HEK293 (cell line): Measurements from ENCODE around the gene AP1B1.

Experiments
- CTCF ChIA-PET: fragments of 350-600 bp; formaldehyde crosslinking; extraction: SDS; loops from one replicate; lab custom pipeline; 2021; ENCODE audit warnings: antibody characterized with exemption; lab: Yijun Ruan, JAX
- POLR2A ChIA-PET: fragments of 300-600 bp; formaldehyde crosslinking; extraction: SDS; loops from one replicate; lab custom pipeline; 2020; ENCODE audit warnings: antibody characterized with exemption, inconsistent platforms; lab: Yijun Ruan, JAX
- H3K27ac ChIP-seq: fragments of 200-500 bp; sonication (Bioruptor generic); 2 replicates; pipeline ENCODE4 v1.5.1; 2014; ENCODE audit warnings: low read depth, low read length, control low read depth, inconsistent platforms; ENCODE audit errors: extremely low read depth
- H3K36me3 ChIP-seq, 2 experiments: fragments of 200-500 bp in 1 of 2; sonication (Bioruptor generic) in 1 of 2; 1 replicate in 1 of 2; 2 replicates in 1 of 2; pipeline ENCODE4 v1.5.1; 2014 to 2017; ENCODE audit warnings: inconsistent platforms in 2 of 2, low read length in 2 of 2; ENCODE audit not compliant: control insufficient read depth in 2 of 2, insufficient read depth in 1 of 2
- H3K4me1 ChIP-seq: fragments of 200-500 bp; sonication (Bioruptor generic); 2 replicates; pipeline ENCODE4 v1.5.1; 2014; ENCODE audit warnings: mild to moderate bottlenecking, low read length, inconsistent platforms; ENCODE audit not compliant: control insufficient read depth, insufficient read depth
- H3K4me3 ChIP-seq: 2 replicates; pipeline ENCODE4 v1.5.1; 2011; ENCODE audit warnings: low read depth, mild to moderate bottlenecking, control low read depth, low read length, moderate library complexity
- H3K9me3 ChIP-seq: fragments of 200-500 bp; sonication (Bioruptor generic); 2 replicates; pipeline ENCODE4 v1.5.1; 2014; ENCODE audit warnings: low read depth, low read length, inconsistent platforms; ENCODE audit not compliant: control insufficient read depth, insufficient read depth
- BCL11A ChIP-seq: fragments of 450-650 bp; formaldehyde crosslinking; IDR thresholded peaks from 2 replicates; pipeline ENCODE4 v1.5.1; 2016; ENCODE audit warnings: low read depth, missing biosample characterization, missing genetic modification characterization
- HIC1 ChIP-seq: fragments of 450-650 bp; formaldehyde crosslinking; IDR thresholded peaks from 2 replicates; pipeline ENCODE4 v1.5.1; 2016; ENCODE audit warnings: missing biosample characterization, missing genetic modification characterization
- MYNN ChIP-seq: fragments of 450-650 bp; formaldehyde crosslinking; IDR thresholded peaks from 2 replicates; pipeline ENCODE4 v1.5.1; 2016; ENCODE audit warnings: missing biosample characterization, missing genetic modification characterization, borderline replicate concordance
- OSR2 ChIP-seq: fragments of 450-650 bp; formaldehyde crosslinking; IDR thresholded peaks from 2 replicates; pipeline ENCODE4 v1.5.1; 2016; ENCODE audit warnings: missing biosample characterization, missing genetic modification characterization
- RBAK ChIP-seq: fragments of 450-650 bp; formaldehyde crosslinking; IDR thresholded peaks from 2 replicates; pipeline ENCODE4 v1.5.1; 2016; ENCODE audit warnings: missing biosample characterization, missing genetic modification characterization
- SCRT2 ChIP-seq: fragments of 450-650 bp; formaldehyde crosslinking; IDR thresholded peaks from 2 replicates; pipeline ENCODE4 v1.5.1; 2016; ENCODE audit warnings: missing biosample characterization, missing genetic modification characterization
- ZBTB17 ChIP-seq: fragments of 450-650 bp; formaldehyde crosslinking; IDR thresholded peaks from 2 replicates; pipeline ENCODE4 v1.5.1; 2016; ENCODE audit warnings: missing biosample characterization, missing genetic modification characterization
- ZBTB48 ChIP-seq: fragments of 450-650 bp; formaldehyde crosslinking; IDR thresholded peaks from 2 replicates; pipeline ENCODE4 v1.5.1; 2016; ENCODE audit warnings: missing biosample characterization, missing genetic modification characterization
- ZBTB8A ChIP-seq: fragments of 450-650 bp; formaldehyde crosslinking; IDR thresholded peaks from 2 replicates; pipeline ENCODE4 v1.5.1; 2016; ENCODE audit warnings: missing biosample characterization, missing genetic modification characterization
- ZFP3 ChIP-seq: fragments of 450-650 bp; formaldehyde crosslinking; IDR thresholded peaks from 2 replicates; pipeline ENCODE4 v1.5.1; 2016; ENCODE audit warnings: low read depth, missing biosample characterization, missing genetic modification characterization
- ZNF266 ChIP-seq: fragments of 450-650 bp; formaldehyde crosslinking; IDR thresholded peaks from 2 replicates; pipeline ENCODE4 v1.5.1; 2016; ENCODE audit warnings: missing biosample characterization, missing genetic modification characterization, low read depth
- ZNF600 ChIP-seq: fragments of 450-650 bp; formaldehyde crosslinking; IDR thresholded peaks from 2 replicates; pipeline ENCODE4 v1.5.1; 2016; ENCODE audit warnings: missing biosample characterization, missing genetic modification characterization
- ZNF621 ChIP-seq: fragments of 450-650 bp; formaldehyde crosslinking; IDR thresholded peaks from 2 replicates; pipeline ENCODE4 v1.5.1; 2017; ENCODE audit warnings: missing biosample characterization, missing genetic modification characterization
- ZNF670 ChIP-seq: fragments of 450-650 bp; formaldehyde crosslinking; IDR thresholded peaks from 2 replicates; pipeline ENCODE4 v1.5.1; 2016; ENCODE audit warnings: missing biosample characterization, missing genetic modification characterization, low read depth
- ZSCAN18 ChIP-seq: fragments of 450-650 bp; formaldehyde crosslinking; IDR thresholded peaks from 2 replicates; pipeline ENCODE4 v1.5.1; 2016; ENCODE audit warnings: missing biosample characterization, missing genetic modification characterization
- ZSCAN5A ChIP-seq: fragments of 450-650 bp; formaldehyde crosslinking; IDR thresholded peaks from 2 replicates; pipeline ENCODE4 v1.5.1; 2016; ENCODE audit warnings: missing biosample characterization, missing genetic modification characterization

Gene AP1B1

GRCh38 chr22:29305836-29306174 is 82.6 kb downstream of the AP1B1 start:
- CTCF ChIA-PET: interaction anchor here (0.5 to 1.9 kb wide), 10 partner anchors 9 to 1816 kb away, joined by 3 to 15 read pairs (median 4); no protein-coding TSS in a partner anchor
- peaks cover 0 to 13% of the 10 kb centered on the region in 2 experiments; a peak in 1 of 3 replicates for H3K36me3 ChIP-seq
- H3K4me3 ChIP-seq: no peak overlapping the region
- 0 out of 2 replicates have a peak, but pooled peaks have one; percentile 6 for TF ChIP-seq ZSCAN5A (tag by site-specific recombination)
- 0 out of 2 replicates have a peak, but pooled peaks have one; percentile 11 for TF ChIP-seq SCRT2 (tag by site-specific recombination)
- TF ChIP-seq ZFP3 (tag by site-specific recombination): no peak
- TF ChIP-seq, all 188 proteins: peak for 2
- POLR2A ChIA-PET: interaction anchor here (1.1 to 1.9 kb wide), 4 partner anchors 8 to 50 kb away, joined by 3 to 6 read pairs (median 4); partner anchors contain the start of gene RASL10A
- no peak overlapping the region for H3K27ac ChIP-seq
- no peaks in the 10 kb centered on the region for H3K9me3 ChIP-seq
- H3K4me1 ChIP-seq: peaks cover 2% of the 10 kb centered on the region; the same call in 1 of the 2 replicates

- Histone ChIP-seq H3K4me1 (no peaks in the 10 kb centered on the region), H3K4me3 (no peak overlapping the region), H3K27ac (no peak overlapping the region), H3K9me3 (no peaks in the 10 kb centered on the region), H3K36me3 (peaks cover 12 to 42% of the 10 kb centered on the region in 2 experiments; a peak in 2 of 3 replicates)
- TF ChIP-seq BCL11A (tag by site-specific recombination) (no peak), ZNF600 (peak; percentile 31; the same call in 1 of the 2 replicates), RBAK (no peak), ZNF621 (tag by site-specific recombination) (no peak)
- ChIA-PET POLR2A (interaction anchor here (0.6 to 2.1 kb wide), 3 partner anchors 9 to 251 kb away, joined by 3 to 11 read pairs (median 6); partner anchors contain the start of gene THOC5), CTCF (interaction anchor here (0.6 to 2.5 kb wide), 7 partner anchors 10 to 109 kb away, joined by 3 to 7 read pairs (median 3); no protein-coding TSS in a partner anchor)
Measured at GRCh38 chr22:29302681-29303465, 85.5 kb downstream of the AP1B1 start.

GRCh38 chr22:29302402-29302680 is 86.0 kb downstream of the AP1B1 start:
- H3K27ac ChIP-seq: no peak overlapping the region
- peaks cover 17 to 47% of the 10 kb centered on the region in 2 experiments for H3K36me3 ChIP-seq
- POLR2A ChIA-PET: interaction anchor here (0.6 to 2.1 kb wide), 3 partner anchors 9 to 251 kb away, joined by 3 to 11 read pairs (median 6); partner anchors contain the start of gene THOC5
- no peak for TF ChIP-seq ZNF670 (tag by site-specific recombination)
- 0 out of 2 replicates have a peak, but pooled peaks have one; percentile 46 for TF ChIP-seq HIC1 (tag by site-specific recombination)
- TF ChIP-seq, all 188 proteins: peak for 1
- no peaks in the 10 kb centered on the region for H3K9me3 ChIP-seq
- CTCF ChIA-PET: interaction anchor here (1.3 to 2.5 kb wide), 2 partner anchors 10 to 57 kb away, joined by 6 to 7 read pairs; no protein-coding TSS in a partner anchor
- no peak overlapping the region for H3K4me3 ChIP-seq
- H3K4me1 ChIP-seq: no peaks in the 10 kb centered on the region

GRCh38 chr22:29301716-29302401 is 86.5 kb downstream of the AP1B1 start:
- ChIA-PET CTCF (interaction anchor here (2.5 kb wide), 1 partner anchor 11 kb away, joined by 6 read pairs; no protein-coding TSS in a partner anchor), POLR2A (interaction anchor here (0.5 to 2.1 kb wide), 7 partner anchors 10 to 1365 kb away, joined by 3 to 11 read pairs (median 4); partner anchors contain the start of gene THOC5)
- H3K4me1 ChIP-seq: no peaks in the 10 kb centered on the region

More at GRCh38 chr22:29301716-29302401, 86.5 kb downstream of the AP1B1 start:
- Histone ChIP-seq H3K27ac (no peak overlapping the region), H3K4me3 (no peak overlapping the region), H3K9me3 (no peaks in the 10 kb centered on the region), H3K36me3 (peaks cover 21 to 52% of the 10 kb centered on the region in 2 experiments)
- TF ChIP-seq OSR2 (tag by site-specific recombination) (peak; percentile 33), ZNF266 (tag by site-specific recombination) (no peak), ZBTB8A (tag by site-specific recombination) (0 out of 2 replicates have a peak, but pooled peaks have one; percentile 6), ZSCAN18 (tag by site-specific recombination) (no peak), MYNN (tag by site-specific recombination) (no peak), ZNF600 (peak; percentile 60; the same call in 1 of the 2 replicates), ZBTB48 (tag by site-specific recombination) (0 out of 2 replicates have a peak, but pooled peaks have one; percentile 34), ZBTB17 (0 out of 2 replicates have a peak, but pooled peaks have one; percentile 17)
